Endothelial cell of umbilical vein (primary cell): ENCODE data around the gene CEP295NL. TPM values are rescaled to one million over a fixed set of nuclear protein-coding genes. Genes with fewer than 3 reads are reported as not detected.

ENCODE experiments used
- BruUV-seq: library from RNA; stranded (reverse); fragments of 400-500 nt; replicated peaks from 2 replicates; lab custom pipeline; 2021; lab: Mats Ljungman, UMichigan
- CTCF ChIA-PET: fragments of 300-600, 350-600 bp; sonication (Branson Sonifier 250); formaldehyde crosslinking; loops from one replicate; lab custom pipeline; 2021; ENCODE audit warnings: antibody characterized with exemption, inconsistent platforms; lab: Charles Lee
- POLR2A ChIA-PET: fragments of 300-600, 350-600 bp; sonication (Branson Sonifier 250); formaldehyde crosslinking; loops from one replicate; lab custom pipeline; 2021; ENCODE audit warnings: antibody characterized with exemption, inconsistent platforms; lab: Charles Lee
- DNase-seq: peaks from one replicate; pipeline ENCODE4 v3.0.0-alpha.2; 2011; ENCODE audit warnings: low read depth, low spot score
- FAIRE-seq: peaks from 2 replicates; lab custom pipeline; 2011; peaks lifted over from hg19 to GRCh38; lab: Jason Lieb, UNC
- H2AFZ ChIP-seq: 2 replicates; pipeline ENCODE4 v1.6.0; 2012; ENCODE audit warnings: low read depth, low read length, control low read depth, inconsistent platforms
- H3K27ac ChIP-seq: 2 replicates; pipeline ENCODE4 v1.5.1; 2011; ENCODE audit warnings: low read depth, mild to moderate bottlenecking, control low read depth, low read length, moderate library complexity; ENCODE audit not compliant: insufficient read depth
- H3K27me3 ChIP-seq, 2 experiments: 2 replicates each; pipeline versions ENCODE4 v1.6.0 to v1.6.1; 2011; ENCODE audit warnings: low read length in 2 of 2, mixed read lengths in 1 of 2; ENCODE audit not compliant: control insufficient read depth in 2 of 2, insufficient read depth in 2 of 2
- H3K36me3 ChIP-seq, 2 experiments: 2 replicates in 1 of 2; 3 replicates in 1 of 2; pipeline ENCODE4 v1.5.1; 2011; ENCODE audit warnings: low read length in 2 of 2, mild to moderate bottlenecking in 1 of 2, moderate library complexity in 1 of 2; ENCODE audit not compliant: control insufficient read depth in 2 of 2, insufficient read depth in 2 of 2; ENCODE audit errors: extremely low read depth in 1 of 2
- H3K4me1 ChIP-seq: 3 replicates; pipeline ENCODE4 v1.5.1; 2011; ENCODE audit warnings: mild to moderate bottlenecking, low read length; ENCODE audit not compliant: control insufficient read depth, insufficient read depth; ENCODE audit errors: extremely low read depth
- H3K4me2 ChIP-seq: 2 replicates; pipeline ENCODE4 v1.6.1; 2011; ENCODE audit warnings: low read length, control low read depth, mixed read lengths; ENCODE audit not compliant: insufficient read depth
- H3K4me3 ChIP-seq, 3 experiments: fragments of 200-600 bp in 1 of 3; sonication (generic), shearing (Covaris generic) in 1 of 3; replicated peaks in 1 of 3; 2 replicates each; pipeline ENCODE4 v1.5.1; 2011 to 2016; ENCODE audit warnings: control low read depth in 3 of 3, low read length in 3 of 3, mild to moderate bottlenecking in 2 of 3, inconsistent platforms in 1 of 3, low read depth in 1 of 3, moderate library complexity in 1 of 3; ENCODE audit not compliant: insufficient read depth in 1 of 3
- H3K79me2 ChIP-seq: 2 replicates; pipeline ENCODE4 v1.6.0; 2012; ENCODE audit warnings: low read length, inconsistent platforms; ENCODE audit not compliant: control insufficient read depth, insufficient read depth
- H3K9ac ChIP-seq: replicated peaks from 2 replicates; pipeline ENCODE3; 2011; ENCODE audit warnings: low read length, control low read depth; ENCODE audit not compliant: insufficient read depth; ENCODE audit errors: extremely low read depth
- H3K9me1 ChIP-seq: replicated peaks from 3 replicates; pipeline ENCODE4 v1.6.0; 2011; ENCODE audit warnings: mild to moderate bottlenecking, low read length; ENCODE audit not compliant: control insufficient read depth, insufficient read depth; ENCODE audit errors: extremely low read depth
- H3K9me3 ChIP-seq: replicated peaks from 2 replicates; pipeline ENCODE4 v1.5.1; 2012; ENCODE audit warnings: low read length, inconsistent platforms; ENCODE audit not compliant: control insufficient read depth, insufficient read depth
- H4K20me1 ChIP-seq: replicated peaks from 2 replicates; pipeline ENCODE3; 2011; ENCODE audit warnings: mild to moderate bottlenecking, low read length; ENCODE audit not compliant: control insufficient read depth, insufficient read depth; ENCODE audit errors: extremely low read depth
- CTCF ChIP-seq, 2 donors: IDR thresholded peaks; 1 replicate in 1 of 2; 2 replicates in 1 of 2; pipeline ENCODE4 v1.5.1; 2011; ENCODE audit warnings: low read length in 2 of 2, mild to moderate bottlenecking in 2 of 2, moderate library complexity in 2 of 2, control low read depth in 1 of 2, inconsistent platforms in 1 of 2, low read depth in 1 of 2; ENCODE audit not compliant: insufficient read depth in 1 of 2; ENCODE audit errors: extremely low read depth in 1 of 2
- EZH2 ChIP-seq: IDR thresholded peaks from 2 replicates; pipeline ENCODE4 v1.6.1; 2012; ENCODE audit warnings: borderline replicate concordance, low read depth, mild to moderate bottlenecking, moderate library complexity, low read length, inconsistent platforms; ENCODE audit not compliant: severe bottlenecking
- FOS ChIP-seq: IDR thresholded peaks from 2 replicates; pipeline ENCODE4 v1.6.1; 2011; ENCODE audit warnings: mild to moderate bottlenecking, low read length, moderate library complexity, borderline replicate concordance; ENCODE audit not compliant: insufficient read depth
- GATA2 ChIP-seq: IDR thresholded peaks from 2 replicates; pipeline ENCODE4 v1.7.0; 2011; ENCODE audit warnings: low read depth, mild to moderate bottlenecking, moderate library complexity, mixed read lengths, low read length; ENCODE audit not compliant: insufficient read length, insufficient read depth
- JUN ChIP-seq: IDR thresholded peaks from 2 replicates; pipeline ENCODE4 v1.6.1; 2011; ENCODE audit warnings: borderline replicate concordance, low read depth; ENCODE audit not compliant: insufficient read length, insufficient read depth
- MAX ChIP-seq: IDR thresholded peaks from 2 replicates; pipeline ENCODE4 v1.6.1; 2011; ENCODE audit not compliant: insufficient read depth, insufficient read length
- POLR2A ChIP-seq: IDR thresholded peaks from 2 replicates; pipeline ENCODE4 v1.6.1; 2012; ENCODE audit warnings: low read depth, mild to moderate bottlenecking, control low read depth, low read length
- POLR2AphosphoS5 ChIP-seq: IDR thresholded peaks from 2 replicates; pipeline ENCODE4 v1.6.1; 2012; ENCODE audit warnings: low read depth, mild to moderate bottlenecking, control low read depth, low read length, moderate library complexity; ENCODE audit not compliant: insufficient read depth
- dilution Hi-C: fragments of 300-500 bp; cut with MboI; formaldehyde crosslinking; loops from one replicate; pipeline ENCODE4 v1.15.0; 2019; ENCODE audit warnings: low sequenced_read_pairs; ENCODE audit not compliant: extremely low pct_ligation_motif_present
- intact Hi-C: fragments of 100-400 bp; cut with micrococcal nuclease; formaldehyde crosslinking; loops from one replicate; pipeline ENCODE4 v1.10.0; 2022
- polyA plus RNA-seq, 4 experiments: library from polyadenylated mRNA; depleted of rRNA in 3 of 4; stranded (reverse) in 3 of 4; unstranded in 1 of 4; fragments of >200 nt; gene quantifications; 2 replicates each; pipeline versions ENCODE4 v1.2.1 to v1.2.3, GENCODE V29; 2011 to 2012; ENCODE audit warnings: missing spikeins in 1 of 4
- total RNA-seq: library from RNA; stranded (reverse); gene quantifications from 2 replicates; pipeline ENCODE4 v1.2.3, GENCODE V29; 2021

Gene CEP295NL
- total and polyA plus RNA-seq, 2 donors (not counting 3 experiments of a cell fraction or from before 2014, with no cell fraction given) = 0.10 to 8.3 TPM

GRCh38 chr17:78918979-78919378, 16.0 kb upstream of the CEP295NL start:
- Histone ChIP-seq H2AFZ (no peak overlapping the region), H3K27me3 (no peaks in the 10 kb centered on the region), H3K9me1 (no peaks in the 10 kb centered on the region), H3K4me2 (no peak overlapping the region), H3K27ac (no peak overlapping the region), H3K79me2 (peaks cover 69% of the 10 kb centered on the region), H3K36me3 (no peaks in the 10 kb centered on the region), H4K20me1 (peaks cover 5% of the 10 kb centered on the region), H3K4me1 (peaks cover 18% of the 10 kb centered on the region), H3K9me3 (no peaks in the 10 kb centered on the region), H3K4me3 (no peak overlapping the region), H3K9ac (no peak overlapping the region)
- FAIRE-seq (no peak), DNase-seq (no peak)
- dilution Hi-C loops = no loop called here
- no TSS peak for BruUV-seq
- no peak for TF ChIP-seq EZH2
- no peak for TF ChIP-seq MAX
- ChIA-PET CTCF (interaction anchor here (1.7 kb wide), 1 partner anchor 53 kb away, joined by 6 read pairs; no protein-coding TSS in a partner anchor), POLR2A (interaction anchor here (0.6 kb wide), 1 partner anchor 31 kb away, joined by 5 read pairs; no protein-coding TSS in a partner anchor)
- intact Hi-C loops = no loop called here

- DNase-seq (no peak), FAIRE-seq (no peak)
- H3K27ac ChIP-seq = no peak overlapping the region
- no peak overlapping the region for H3K4me3 ChIP-seq
- BruUV-seq = no TSS peak
- peaks cover 12% of the 10 kb centered on the region for H3K4me1 ChIP-seq
- H3K79me2 ChIP-seq = peaks cover 62% of the 10 kb centered on the region
- dilution Hi-C loops (no loop called here), intact Hi-C loops (no loop called here)
- H2AFZ ChIP-seq = no peak overlapping the region
- no peaks in the 10 kb centered on the region for H3K36me3 ChIP-seq
- CTCF ChIA-PET = interaction anchor here (0.7 to 2.8 kb wide), 6 partner anchors 34 to 54 kb away, joined by 3 to 26 read pairs (median 4); no protein-coding TSS in a partner anchor
- peaks cover 5% of the 10 kb centered on the region for H4K20me1 ChIP-seq
- POLR2A ChIA-PET = no interaction called here
- no peaks in the 10 kb centered on the region for H3K9me3 ChIP-seq
- TF ChIP-seq FOS (no peak), CTCF (IDR thresholded peaks at IDR 0.05; ENCODE audit: extremely low read depth in 1 of 2, insufficient read depth in 1 of 2, low read depth in 1 of 2, low read length in 2 of 2) (no peak), POLR2AphosphoS5 (no peak), MAX (no peak), EZH2 (no peak), GATA2 (no peak), JUN (no peak), POLR2A (no peak)
- H3K9me1 ChIP-seq = no peaks in the 10 kb centered on the region
- no peak overlapping the region for H3K9ac ChIP-seq
- H3K27me3 ChIP-seq = no peaks in the 10 kb centered on the region
- no peak overlapping the region for H3K4me2 ChIP-seq
These were observed 14.7 kb upstream of the CEP295NL start for GRCh38 chr17:78917451-78918275.
